HepG2 (cell line): ENCODE measurements around the gene PIGC. TPM values are rescaled to one million over a fixed set of nuclear protein-coding genes. Genes with fewer than 3 reads are reported as not detected.
A peak's percentile ranks its signal among the peaks of the same experiment; 100 is the strongest.

ENCODE experiments used
- ARID3A ChIP-seq: IDR thresholded peaks from 2 replicates; pipeline ENCODE4 v1.6.1; 2012; ENCODE audit warnings: low read depth, low read length, improper control_type of control experiment
- FOSL2 ChIP-seq: sonication (generic); formaldehyde crosslinking; IDR thresholded peaks from 2 replicates; pipeline ENCODE4 v1.4.0; 2020; ENCODE audit warnings: missing genetic modification reagents
- GABPB1 ChIP-seq: IDR thresholded peaks from 2 replicates; pipeline ENCODE4 v1.6.1; 2016; ENCODE audit warnings: mild to moderate bottlenecking, missing genetic modification reagents, moderate library complexity, missing compliant biosample characterization
- GATAD2A ChIP-seq: IDR thresholded peaks from 2 replicates; pipeline ENCODE4 v1.6.1; 2016
- GMEB1 ChIP-seq: sonication (generic); formaldehyde crosslinking; IDR thresholded peaks from 2 replicates; pipeline ENCODE4 v1.5.1; 2020; ENCODE audit warnings: missing genetic modification reagents, mild to moderate bottlenecking, borderline replicate concordance
- KAT8 ChIP-seq: IDR thresholded peaks from 2 replicates; pipeline ENCODE4 v1.6.1; 2016; ENCODE audit warnings: missing genetic modification reagents, missing compliant biosample characterization
- NKX3-1 ChIP-seq: sonication (generic); formaldehyde crosslinking; IDR thresholded peaks from 2 replicates; pipeline ENCODE4 v1.5.0; 2020; ENCODE audit warnings: missing genetic modification reagents
- POGZ ChIP-seq: sonication (generic); formaldehyde crosslinking; IDR thresholded peaks from 2 replicates; pipeline ENCODE4 v1.4.0; 2020; ENCODE audit warnings: mild to moderate bottlenecking, missing genetic modification reagents
- RAD21 ChIP-seq: fragments of 450-650 bp; formaldehyde crosslinking; IDR thresholded peaks from 2 replicates; pipeline ENCODE4 v1.5.0; 2020; ENCODE audit warnings: mild to moderate bottlenecking
- RARA ChIP-seq: IDR thresholded peaks from 2 replicates; pipeline ENCODE4 v1.6.1; 2016; ENCODE audit warnings: missing genetic modification reagents, missing compliant biosample characterization
- RBAK ChIP-seq: sonication (generic); formaldehyde crosslinking; IDR thresholded peaks from 2 replicates; pipeline ENCODE4 v1.5.1; 2020; ENCODE audit warnings: mild to moderate bottlenecking, missing genetic modification reagents
- SMC3 ChIP-seq: IDR thresholded peaks from 2 replicates; pipeline ENCODE4 v1.6.1; 2011; ENCODE audit warnings: low read length, improper control_type of control experiment
- SOX13 ChIP-seq, 3 experiments: fragments of 450-650 bp in 1 of 3; sonication (generic) in 1 of 3; formaldehyde crosslinking in 1 of 3; IDR thresholded peaks in 2 of 3; conservative IDR thresholded peaks in 1 of 3; 2 replicates each; pipeline versions ENCODE4 v1.5.0 to v1.6.1; 2016 to 2020; ENCODE audit warnings: antibody characterized with exemption in 1 of 3, mild to moderate bottlenecking in 1 of 3, missing compliant biosample characterization in 1 of 3, missing genetic modification reagents in 1 of 3, moderate library complexity in 1 of 3
- SPEN ChIP-seq: sonication (generic); formaldehyde crosslinking; IDR thresholded peaks from 2 replicates; pipeline ENCODE4 v1.5.1; 2020; ENCODE audit warnings: low read depth, mild to moderate bottlenecking, missing genetic modification reagents
- TBX2 ChIP-seq: sonication (generic); formaldehyde crosslinking; IDR thresholded peaks from 2 replicates; pipeline ENCODE4 v1.5.0; 2020; ENCODE audit warnings: missing genetic modification reagents, mild to moderate bottlenecking, borderline replicate concordance
- TEAD3 ChIP-seq: optimal IDR thresholded peaks from 2 replicates; pipeline ENCODE3; 2016; ENCODE audit warnings: borderline replicate concordance
- UBTF ChIP-seq: sonication (generic); formaldehyde crosslinking; IDR thresholded peaks from 2 replicates; pipeline ENCODE4 v1.4.0; 2020; ENCODE audit warnings: mild to moderate bottlenecking, missing genetic modification reagents
- XRCC5 ChIP-seq: fragments of 200-400 bp; formaldehyde crosslinking; optimal IDR thresholded peaks from 2 replicates; pipeline ENCODE3; 2017; ENCODE audit warnings: mild to moderate bottlenecking, low read length
- ZBTB14 ChIP-seq: sonication (generic); formaldehyde crosslinking; IDR thresholded peaks from 2 replicates; pipeline ENCODE4 v1.4.0; 2020; ENCODE audit warnings: missing genetic modification reagents
- ZNF136 ChIP-seq: sonication (generic); formaldehyde crosslinking; IDR thresholded peaks from 2 replicates; pipeline ENCODE4 v1.8.1; 2022; ENCODE audit warnings: low read depth, mild to moderate bottlenecking, moderate library complexity, missing genetic modification reagents
- ZNF567 ChIP-seq: sonication (generic); formaldehyde crosslinking; IDR thresholded peaks from 2 replicates; pipeline ENCODE4 v1.8.1; 2023; ENCODE audit warnings: mild to moderate bottlenecking, missing genetic modification reagents, borderline replicate concordance
- ZNF619 ChIP-seq: sonication (generic); formaldehyde crosslinking; IDR thresholded peaks from 2 replicates; pipeline ENCODE4 v1.4.0; 2020; ENCODE audit warnings: mild to moderate bottlenecking, missing genetic modification reagents
- ZSCAN9 ChIP-seq: IDR thresholded peaks from 2 replicates; pipeline ENCODE4 v1.6.1; 2016; ENCODE audit warnings: borderline replicate concordance
- polyA plus RNA-seq, 8 experiments: library from polyadenylated mRNA; depleted of rRNA in 3 of 8; stranded (reverse) in 7 of 8; unstranded in 1 of 8; fragments of >200 nt; fragmentation: Illumina TruSeq in 4 of 8; extraction: Trizol in 4 of 8; gene quantifications; 2 replicates each; pipeline versions ENCODE4 v1.2.1 to v1.2.3, GENCODE V29; 2011 to 2016; ENCODE audit warnings: low read depth in 4 of 8, missing spikeins in 1 of 8, mixed read lengths in 1 of 8; ENCODE audit not compliant: insufficient read depth in 1 of 8
- total RNA-seq, 5 experiments: library from RNA; depleted of rRNA; stranded (reverse); fragments of >200 nt; fragmentation: Illumina TruSeq; extraction: Trizol; gene quantifications; 2 replicates each; pipeline ENCODE4 v1.2.3, GENCODE V29; 2016; ENCODE audit warnings: low read depth in 1 of 5

PIGC gene
- total and polyA plus RNA-seq, 2 of the 13 experiments (the other 11 are each of a cell fraction or from before 2014, with no cell fraction given): 26.7 to 29.5 TPM

- TF ChIP-seq SMC3 (peak; percentile 66), GATAD2A (CRISPR knock-in tag) (peak; percentile 50; the same call in 1 of the 2 replicates), GABPB1 (CRISPR knock-in tag) (no peak), ZBTB14 (no peak), TEAD3 (CRISPR knock-in tag) (peak; percentile 20), SPEN (no peak), GMEB1 (no peak), RBAK (CRISPR knock-in tag) (0 out of 2 replicates have a peak, but pooled peaks have one; percentile 21), XRCC5 (peak; percentile 21), POGZ (CRISPR knock-in tag) (peak; percentile 51), TBX2 (CRISPR knock-in tag) (no peak), SOX13 (IDR thresholded peaks at IDR 0.05) (no peak), SOX13 (CRISPR knock-in tag; conservative IDR thresholded peaks at IDR 0.05 in 1 of 2, IDR thresholded peaks at IDR 0.05 in 1 of 2) (peak in 1 of 2 experiments; percentile 35; a peak in 1 of 4 replicates), FOSL2 (CRISPR knock-in tag) (peak; percentile 86), ZNF567 (CRISPR knock-in tag) (no peak), KAT8 (CRISPR knock-in tag) (no peak; the same call in 1 of the 2 replicates), ARID3A (peak; percentile 20; the same call in 1 of the 2 replicates), ZSCAN9 (CRISPR knock-in tag) (0 out of 2 replicates have a peak, but pooled peaks have one; percentile 31), RAD21 (CRISPR knock-in tag) (peak; percentile 46; the same call in 1 of the 2 replicates), NKX3-1 (CRISPR knock-in tag) (no peak), ZNF136 (no peak), RARA (no peak), ZNF619 (CRISPR knock-in tag) (no peak), UBTF (CRISPR knock-in tag) (no peak)
Observed at GRCh38 chr1:172398970-172399755, 44.7 kb downstream of the PIGC start (continued).
